HG03159 (cell line): ENCODE data around the gene PPP1R13B.

Source experiments
- ATAC-seq: cut with Tn5 transposase; IDR thresholded peaks from one replicate; pipeline ENCODE4 v1.9.1; 2021; ENCODE audit warnings: mild to moderate bottlenecking, moderate library complexity; ENCODE audit not compliant: unreplicated experiment

The PPP1R13B gene

GRCh38 chr14:103716091-103716801, 131.1 kb downstream of the PPP1R13B start:
- ATAC-seq, result peak; percentile 12

DNA sequence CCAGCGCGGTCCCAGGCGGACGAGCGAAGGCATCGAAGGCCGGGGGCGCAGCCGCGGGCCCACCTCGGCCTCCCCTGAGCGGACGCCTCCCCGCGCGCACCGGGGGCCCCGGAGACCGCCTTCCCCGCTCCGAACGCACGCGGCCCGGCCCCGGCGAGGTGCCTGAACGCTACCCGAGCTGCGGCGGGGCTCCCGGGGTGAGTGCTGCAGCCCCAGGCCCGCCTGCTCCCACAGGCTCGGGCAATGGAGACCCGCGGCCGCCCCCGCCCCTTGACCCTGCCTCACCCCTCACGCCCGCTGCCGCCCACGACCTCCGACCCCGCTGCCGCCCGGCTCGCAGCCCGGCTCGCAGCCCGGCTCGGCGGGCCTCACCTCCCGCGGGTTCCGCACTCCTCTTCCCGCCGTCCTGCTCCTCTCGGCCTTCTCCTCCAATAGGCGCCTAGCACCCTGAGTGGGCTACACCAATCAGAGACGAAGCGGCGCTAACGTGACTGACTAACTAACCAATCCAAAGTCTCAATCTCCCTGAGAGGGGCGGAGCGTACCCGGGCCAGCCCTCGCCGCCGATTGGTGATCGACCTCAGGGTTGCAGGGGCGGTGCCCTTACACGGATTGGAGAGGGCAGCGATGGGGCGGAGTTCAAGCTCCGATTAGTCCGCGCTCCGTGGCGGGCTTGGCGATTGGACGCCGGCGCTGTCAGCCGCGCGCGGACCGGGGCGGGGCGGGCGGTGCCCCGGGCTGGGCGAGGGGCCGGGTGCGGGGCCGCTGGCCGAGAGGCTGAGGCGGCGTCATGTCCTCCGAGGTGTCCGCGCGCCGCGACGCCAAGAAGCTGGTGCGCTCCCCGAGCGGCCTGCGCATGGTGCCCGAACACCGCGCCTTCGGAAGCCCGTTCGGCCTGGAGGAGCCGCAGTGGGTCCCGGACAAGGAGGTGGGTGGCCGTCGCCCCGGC, 132.0 kb downstream of the PPP1R13B start, which contains the start of the genes XRCC3 and ZFYVE21:
XRCC3 (minus strand) TSS at position 400 of the 949 bp plus-strand sequence. CDS start 4,364 bp downstream, outside the sequence.
ZFYVE21 (plus strand) TSS at position 759 of the 949 bp plus-strand sequence; CDS start at position 791, 32 bp downstream.
- ATAC-seq, result peak; percentile 94

DNA sequence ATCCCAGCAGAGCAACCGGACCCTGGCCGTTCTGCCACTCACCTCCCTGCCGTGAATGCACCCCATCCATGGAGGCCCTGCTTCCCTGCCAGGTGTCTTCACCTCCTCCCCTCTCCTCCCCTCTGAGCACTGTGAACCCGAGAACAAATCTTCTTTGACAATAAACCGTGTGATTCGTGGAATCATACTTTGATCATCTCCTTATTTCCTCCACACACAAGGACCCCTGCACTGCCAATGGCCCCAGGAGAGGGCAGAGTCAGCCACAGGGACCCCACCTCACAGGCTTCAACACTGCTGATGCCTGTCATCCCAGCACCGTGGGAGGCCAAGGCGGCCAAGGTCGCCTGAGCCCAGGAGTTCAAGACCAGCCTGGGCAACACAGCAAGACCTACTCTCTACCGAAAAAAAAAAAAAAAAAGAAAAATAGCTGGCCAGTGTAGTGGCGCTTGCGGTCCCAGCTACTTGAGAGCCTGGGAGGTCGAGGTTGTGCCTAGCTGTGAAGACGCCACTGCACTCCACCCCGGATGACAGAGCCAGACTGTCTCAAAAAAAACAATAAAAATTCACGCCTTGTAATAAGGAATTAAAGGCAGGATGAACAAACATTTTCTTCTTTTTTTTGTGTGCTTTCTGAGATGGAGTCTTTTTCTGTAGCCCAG, 133.2 kb downstream of the PPP1R13B start:
- ATAC-seq, result no peak

GRCh38 chr14:103713304-103714062, 133.9 kb downstream of the PPP1R13B start:
- no peak for ATAC-seq

DNA sequence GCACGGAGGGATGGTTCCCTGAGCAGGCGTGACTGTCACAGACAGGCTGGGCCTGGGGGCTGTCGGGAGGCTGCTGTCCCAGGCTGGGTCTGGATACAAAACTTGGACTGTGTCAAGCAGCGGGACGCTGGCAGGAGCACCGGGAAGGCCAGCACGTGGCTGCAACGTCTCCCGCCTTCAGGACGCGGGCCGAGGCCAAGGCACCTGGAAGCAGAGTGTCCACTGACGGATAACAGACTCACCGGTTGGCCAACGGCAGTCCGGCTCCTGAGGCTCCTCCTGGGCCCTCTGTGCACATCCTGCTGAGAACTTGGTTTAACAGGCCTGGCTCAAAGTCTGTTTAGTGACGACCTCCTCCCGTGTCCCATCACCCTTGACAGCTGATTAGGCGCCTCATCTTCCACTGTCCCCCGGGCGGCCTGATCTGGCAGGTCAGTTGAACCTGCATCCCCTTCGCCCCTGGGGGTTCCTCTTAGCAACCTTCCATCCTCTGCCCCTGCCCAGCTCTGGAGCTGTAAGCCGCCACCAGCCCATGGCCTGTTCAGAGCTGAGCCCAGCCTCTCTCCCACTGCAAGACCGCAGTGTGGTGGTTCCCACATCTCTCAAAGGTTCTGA, 134.6 kb downstream of the PPP1R13B start:
- ATAC-seq, result no peak

DNA sequence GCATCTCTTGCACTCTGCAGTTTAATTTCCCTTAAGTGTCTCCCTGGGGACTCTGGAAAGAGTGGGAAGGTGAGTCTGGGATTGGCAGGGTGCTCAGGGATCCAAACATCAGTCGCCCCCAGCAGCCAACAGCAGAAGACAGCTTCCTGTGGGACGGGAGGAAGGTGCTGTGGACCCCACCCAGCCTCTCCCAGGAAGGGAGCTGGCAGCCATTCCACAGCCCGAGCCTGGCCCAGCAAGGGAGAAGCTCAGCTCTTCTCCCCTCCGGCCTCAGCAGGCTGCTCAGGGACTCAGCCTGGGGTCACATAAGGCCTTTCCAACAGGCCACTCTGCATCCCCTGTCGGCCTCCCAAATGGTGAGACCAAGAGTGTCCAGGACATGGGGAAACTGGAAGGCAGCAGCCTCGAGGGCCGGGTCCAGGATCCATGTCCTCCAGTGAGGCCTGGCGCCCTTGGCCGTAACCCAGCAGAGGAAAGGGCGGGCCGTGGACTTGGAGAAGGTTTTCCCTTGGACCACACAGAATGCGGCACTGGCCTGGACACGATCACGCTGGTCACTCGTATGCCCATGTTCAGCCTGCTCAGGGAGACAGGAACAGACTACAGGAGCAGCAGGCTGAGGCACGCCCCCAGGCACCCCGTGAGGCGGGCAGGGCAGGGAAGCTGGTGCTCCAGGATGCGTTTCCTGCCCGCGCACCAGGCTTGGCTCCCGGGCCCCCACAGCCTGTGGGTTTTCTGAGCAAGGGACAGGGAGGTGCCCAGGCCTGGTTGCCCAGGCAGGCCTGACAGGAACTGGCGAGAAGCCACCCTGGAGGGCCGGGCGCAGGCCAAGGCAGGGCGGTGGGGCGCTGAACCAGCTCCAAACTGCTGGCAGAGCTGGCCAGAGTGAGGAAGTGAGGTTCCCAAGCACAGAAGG, 135.6 kb downstream of the PPP1R13B start:
- no peak for ATAC-seq

GRCh38 chr14:103710771-103711377, 136.5 kb downstream of the PPP1R13B start:
- no peak for ATAC-seq

GRCh38 chr14:103709814-103710213, 137.6 kb downstream of the PPP1R13B start:
- no peak for ATAC-seq

GRCh38 chr14:103708750-103709187, 138.6 kb downstream of the PPP1R13B start:
- ATAC-seq, result no peak

DNA sequence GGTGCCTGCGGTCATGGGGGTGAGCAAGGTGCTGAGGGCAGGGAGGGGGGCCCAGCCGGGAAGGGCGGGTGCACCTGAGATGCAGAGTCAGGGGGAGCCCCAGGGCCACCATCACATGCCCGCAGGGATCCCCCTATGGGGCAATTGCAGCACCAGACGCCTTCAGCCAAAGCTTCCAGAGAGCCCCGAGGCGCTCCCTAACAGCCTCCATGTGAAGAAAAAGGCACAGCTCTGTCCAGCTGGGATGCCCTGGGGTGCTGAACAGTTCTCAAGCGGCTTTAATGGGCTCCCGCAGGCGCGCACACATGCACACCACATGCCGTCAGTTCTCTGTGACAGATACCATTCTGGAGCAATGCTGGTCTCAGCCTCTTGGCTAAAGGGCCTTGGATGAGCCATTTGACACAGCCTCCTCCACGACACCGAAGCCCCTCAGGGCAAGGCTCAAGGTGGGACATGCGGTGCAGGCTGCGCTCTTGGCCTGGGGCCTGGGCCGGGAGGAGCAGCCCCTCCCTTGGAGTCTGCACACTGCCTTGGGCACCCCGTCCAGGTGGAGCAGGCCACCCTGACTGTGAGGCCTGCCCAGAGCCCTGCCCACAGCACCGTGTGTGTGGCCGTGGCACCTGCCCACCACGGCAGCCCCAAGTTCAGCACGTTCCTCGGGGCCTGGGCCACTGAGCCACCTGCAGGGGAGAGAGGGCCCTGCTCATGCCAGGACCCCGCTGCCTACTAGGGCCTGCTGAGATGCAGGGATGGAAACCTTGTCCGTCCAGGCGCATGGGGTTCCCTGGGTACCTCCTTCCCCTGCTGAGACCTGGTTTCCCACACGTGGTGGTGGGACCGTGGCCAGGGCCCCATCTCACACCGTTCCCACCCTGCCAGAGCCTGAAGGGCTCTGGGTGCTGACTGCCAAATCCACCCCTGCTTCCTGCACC, 139.8 kb downstream of the PPP1R13B start:
- ATAC-seq, result no peak

GRCh38 chr14:103706551-103707328, 140.6 kb downstream of the PPP1R13B start:
- no peak for ATAC-seq

DNA sequence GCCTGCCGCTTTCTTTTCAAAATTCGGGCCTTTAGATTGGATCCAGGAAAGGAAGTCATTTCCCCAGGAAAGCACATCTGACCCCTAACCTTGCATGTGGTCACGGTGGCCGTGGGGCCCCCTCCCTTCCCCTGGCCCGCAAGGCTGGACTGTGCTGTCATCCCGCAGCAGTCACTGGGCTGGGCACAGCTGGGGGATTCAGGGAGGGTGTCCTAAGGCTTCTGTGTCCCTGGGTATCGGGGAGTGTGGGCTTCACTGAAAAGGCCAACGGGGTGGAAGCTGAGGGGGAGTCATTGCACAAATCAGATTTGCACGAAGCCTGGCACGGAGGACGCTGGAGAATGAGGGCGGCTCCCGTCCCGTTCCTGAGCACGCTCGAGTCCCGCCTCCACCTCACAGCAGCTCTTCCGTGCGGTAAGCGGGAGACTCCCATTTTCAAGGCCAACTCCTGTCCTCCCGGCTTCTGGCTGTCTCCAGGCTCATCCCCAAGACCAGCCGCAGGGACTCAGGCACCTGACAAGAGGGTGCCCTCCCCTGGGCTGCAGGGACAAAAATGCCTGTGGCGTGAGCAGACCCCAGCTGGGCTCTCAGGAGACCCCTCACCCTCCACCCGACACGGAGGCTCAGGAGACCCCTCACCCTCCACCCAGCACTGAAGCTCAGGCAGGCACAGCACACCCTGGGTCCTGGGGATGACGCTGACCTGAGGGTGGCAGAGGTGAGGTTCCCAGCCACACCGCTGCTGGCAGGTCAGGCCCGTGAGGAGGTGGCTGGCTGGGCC, 141.7 kb downstream of the PPP1R13B start:
- ATAC-seq, result no peak

DNA sequence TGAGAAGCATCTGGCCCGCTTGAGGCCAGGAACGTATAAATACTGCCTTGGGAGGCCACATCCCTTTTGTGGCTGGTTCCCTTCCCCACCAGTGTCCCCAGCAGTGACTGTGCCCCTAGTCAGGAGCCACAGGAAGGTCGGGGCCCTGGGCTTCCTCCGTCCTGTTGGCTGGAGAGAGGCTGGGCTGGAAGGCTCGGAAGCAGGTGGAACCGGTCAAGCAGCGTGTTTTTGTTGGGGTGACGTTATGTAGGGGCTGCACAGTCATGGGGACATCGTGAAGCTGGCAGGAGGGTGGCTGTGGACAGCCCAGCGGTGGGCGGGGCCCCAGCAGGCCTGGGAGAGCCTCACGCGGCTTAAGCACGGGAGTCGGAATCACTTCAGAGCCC, 142.3 kb downstream of the PPP1R13B start:
- no peak for ATAC-seq

- no peak for ATAC-seq
Measured at GRCh38 chr14:103704708-103705107, 142.7 kb downstream of the PPP1R13B start.

- no peak for ATAC-seq
Measured at GRCh38 chr14:103703433-103704385, 143.7 kb downstream of the PPP1R13B start.
